ENCODE measurements around the gene LRSAM1. TPM values are rescaled to one million over a fixed set of nuclear protein-coding genes. Genes with fewer than 3 reads are reported as not detected.

Gene LRSAM1
- total RNA-seq, 4 donors from 2014 or later = 15.5 to 26.5 (median 20.2) TPM

DNA sequence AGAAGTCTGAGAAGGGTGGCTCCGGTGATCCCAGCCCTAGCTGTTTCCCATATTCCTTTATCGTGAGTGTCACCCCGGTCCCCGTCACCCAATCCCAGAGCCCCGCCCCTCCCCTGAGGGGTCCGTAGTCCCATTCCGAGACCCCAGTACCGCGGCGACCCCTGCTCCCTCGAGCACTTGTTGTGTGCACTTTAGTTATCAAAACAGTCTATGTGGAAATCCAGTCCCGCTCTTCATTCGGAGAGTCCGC lies 223 bp downstream of the LRSAM1 start:
- no peak for ATAC-seq
- H3K36me3 ChIP-seq = peaks cover 0 to 66% of the 10 kb centered on the region in 2 donors
- H3K9me3 ChIP-seq = no peaks in the 10 kb centered on the region
- no peak for TF ChIP-seq EP300 (IDR thresholded peaks at IDR 0.05)
- TF ChIP-seq, protein P1, sequence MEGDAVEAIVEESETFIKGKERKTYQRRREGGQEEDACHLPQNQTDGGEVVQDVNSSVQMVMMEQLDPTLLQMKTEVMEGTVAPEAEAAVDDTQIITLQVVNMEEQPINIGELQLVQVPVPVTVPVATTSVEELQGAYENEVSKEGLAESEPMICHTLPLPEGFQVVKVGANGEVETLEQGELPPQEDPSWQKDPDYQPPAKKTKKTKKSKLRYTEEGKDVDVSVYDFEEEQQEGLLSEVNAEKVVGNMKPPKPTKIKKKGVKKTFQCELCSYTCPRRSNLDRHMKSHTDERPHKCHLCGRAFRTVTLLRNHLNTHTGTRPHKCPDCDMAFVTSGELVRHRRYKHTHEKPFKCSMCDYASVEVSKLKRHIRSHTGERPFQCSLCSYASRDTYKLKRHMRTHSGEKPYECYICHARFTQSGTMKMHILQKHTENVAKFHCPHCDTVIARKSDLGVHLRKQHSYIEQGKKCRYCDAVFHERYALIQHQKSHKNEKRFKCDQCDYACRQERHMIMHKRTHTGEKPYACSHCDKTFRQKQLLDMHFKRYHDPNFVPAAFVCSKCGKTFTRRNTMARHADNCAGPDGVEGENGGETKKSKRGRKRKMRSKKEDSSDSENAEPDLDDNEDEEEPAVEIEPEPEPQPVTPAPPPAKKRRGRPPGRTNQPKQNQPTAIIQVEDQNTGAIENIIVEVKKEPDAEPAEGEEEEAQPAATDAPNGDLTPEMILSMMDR (IDR thresholded peaks at IDR 0.05) = no peak
- TF ChIP-seq POLR2AphosphoS5 (IDR thresholded peaks at IDR 0.05) = no peak
- TF ChIP-seq POLR2A (IDR thresholded peaks at IDR 0.05) = no peak
- H3K27me3 ChIP-seq = no peaks in the 10 kb centered on the region
- 0% methylated on average over 3 to 14 of the region's 14 CpGs for WGBS, 2 donors (ENCODE audit: low coverage in 1 of 2)
- peak overlapping the region; percentile 61 to 87 for H3K4me3 ChIP-seq
- peak overlapping the region; percentile 77 to 98 (median 92) for H3K27ac ChIP-seq
- H3K4me1 ChIP-seq = peaks cover 3 to 44% (median 20%) of the 10 kb centered on the region in 3 donors

DNA sequence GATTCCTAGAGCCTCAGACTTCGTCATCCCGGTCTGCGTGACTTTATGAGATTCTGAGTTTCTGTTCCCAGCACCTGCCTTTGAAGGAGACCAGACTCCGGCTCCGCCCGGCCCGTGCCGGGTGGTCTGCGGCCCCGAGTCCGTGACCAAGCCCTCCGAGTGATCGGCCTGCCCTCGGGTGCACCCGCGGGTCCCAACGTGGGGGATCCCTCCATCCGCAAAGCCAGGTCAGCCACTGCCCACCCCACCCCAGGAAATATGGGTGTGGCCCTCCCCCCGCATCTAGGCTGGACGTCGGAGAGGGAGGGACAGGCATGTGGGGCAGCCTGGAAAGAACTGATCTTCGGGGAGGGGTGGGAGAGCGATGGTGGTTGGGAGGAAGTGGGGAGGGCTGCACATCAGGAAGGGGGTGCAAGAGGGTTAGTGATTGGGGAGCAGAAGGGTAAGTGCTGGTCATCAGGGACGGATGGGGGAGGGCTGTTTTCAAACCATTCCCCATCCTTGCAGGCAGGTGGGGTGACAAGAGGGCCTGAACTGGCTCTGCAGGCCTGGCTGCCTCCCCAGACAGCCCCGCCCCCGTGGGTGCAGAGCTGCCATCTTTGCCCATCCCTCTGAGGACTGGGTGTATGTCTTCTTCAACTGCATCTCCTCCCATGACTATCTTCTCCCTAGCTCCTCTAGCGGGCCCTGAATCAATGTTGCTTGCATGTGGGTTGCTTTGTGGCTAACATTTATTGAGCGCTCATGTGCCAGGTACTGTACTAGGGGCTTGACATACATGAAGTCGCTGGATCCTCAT lies 747 bp downstream of the LRSAM1 start:
- peak overlapping the region; percentile 77 to 98 (median 92) for H3K27ac ChIP-seq
- 0 to 13% methylated on average over 3 to 4 of the region's 29 CpGs for WGBS, 2 donors (ENCODE audit: low coverage in 1 of 2)
- ATAC-seq = peak; percentile 32
- H3K4me1 ChIP-seq = peaks cover 3 to 44% (median 20%) of the 10 kb centered on the region in 3 donors
- H3K4me3 ChIP-seq = peak overlapping the region; percentile 61 to 87
- H3K36me3 ChIP-seq = peaks cover 0 to 66% of the 10 kb centered on the region in 2 donors
- H3K27me3 ChIP-seq = no peaks in the 10 kb centered on the region
- no peaks in the 10 kb centered on the region for H3K9me3 ChIP-seq
- TF ChIP-seq EP300 (IDR thresholded peaks at IDR 0.05) (no peak), POLR2AphosphoS5 (IDR thresholded peaks at IDR 0.05) (no peak)

DNA sequence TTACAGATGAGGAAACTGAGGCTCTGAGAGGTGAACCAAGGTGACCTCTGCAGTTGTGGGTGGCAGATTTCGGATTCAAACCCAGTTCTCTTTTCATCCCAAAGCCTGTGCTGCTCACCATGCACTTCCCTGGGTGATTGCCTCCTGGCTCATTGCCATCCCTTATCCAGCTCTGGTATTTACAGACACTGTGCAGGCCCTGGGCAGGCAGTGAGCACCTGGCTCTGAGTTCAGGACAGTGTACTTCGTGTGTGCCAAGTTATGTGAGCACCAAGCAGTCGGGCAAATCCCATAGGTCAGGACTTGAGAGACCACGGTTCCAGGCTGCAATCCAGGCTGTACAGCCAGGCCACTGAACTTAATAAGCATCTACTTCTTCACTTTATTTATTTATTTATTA lies 1.4 kb downstream of the LRSAM1 start:
- Histone ChIP-seq H3K27ac (peak overlapping the region in 3 of 4 donors; percentile 90 to 98 (median 93)), H3K4me3 (peak overlapping the region in 1 of 2 donors; percentile 87)

DNA sequence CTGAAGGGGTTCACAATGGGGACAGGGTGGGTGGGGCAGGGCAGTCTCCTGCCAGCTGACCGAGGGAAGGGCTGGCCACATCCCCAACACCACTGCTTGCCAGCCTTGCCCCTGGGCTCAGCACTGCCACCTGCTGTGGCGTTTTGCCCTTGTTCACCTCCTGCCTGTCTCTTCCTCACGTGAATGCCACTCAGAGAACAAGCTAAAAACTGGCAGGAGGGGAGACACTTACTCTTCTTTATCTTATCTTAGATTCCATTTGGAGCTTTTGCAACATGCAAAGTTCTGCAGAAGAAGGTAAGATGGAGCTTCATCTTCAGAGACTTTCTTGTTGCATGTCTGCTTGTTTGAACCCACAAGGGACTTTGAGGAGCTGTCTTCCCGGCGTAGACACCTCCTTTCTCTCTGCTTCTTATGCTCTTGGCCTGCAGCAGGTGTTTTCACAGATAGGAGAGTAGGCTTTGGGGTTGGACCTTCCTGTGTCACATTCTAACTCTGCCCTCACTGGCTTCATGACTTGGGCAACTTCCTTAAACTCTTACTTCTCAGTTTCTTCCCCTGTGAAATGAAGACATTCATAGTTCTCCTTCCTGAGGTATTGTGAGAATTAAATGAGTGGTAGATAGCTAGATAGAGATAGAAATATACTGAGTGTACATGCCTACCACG lies 4.1 kb downstream of the LRSAM1 start:
- H3K36me3 ChIP-seq = peaks cover 0 to 71% of the 10 kb centered on the region in 2 donors
- no peak for ATAC-seq

More for the DNA sequence above, 1.4 kb downstream of the LRSAM1 start:
- Histone ChIP-seq H3K4me1 (peaks cover 3 to 44% (median 20%) of the 10 kb centered on the region in 3 donors), H3K36me3 (peaks cover 0 to 66% of the 10 kb centered on the region in 2 donors), H3K9me3 (no peaks in the 10 kb centered on the region), H3K27me3 (no peaks in the 10 kb centered on the region)
- WGBS, 2 donors (ENCODE audit: low coverage in 1 of 2) = 33 to 50% methylated on average over 2 of the region's 4 CpGs
- peak; percentile 71 for TF ChIP-seq POLR2AphosphoS5 (IDR thresholded peaks at IDR 0.05)
- TF ChIP-seq, protein P1 (IDR thresholded peaks at IDR 0.05) = no peak
- ATAC-seq = no peak

DNA sequence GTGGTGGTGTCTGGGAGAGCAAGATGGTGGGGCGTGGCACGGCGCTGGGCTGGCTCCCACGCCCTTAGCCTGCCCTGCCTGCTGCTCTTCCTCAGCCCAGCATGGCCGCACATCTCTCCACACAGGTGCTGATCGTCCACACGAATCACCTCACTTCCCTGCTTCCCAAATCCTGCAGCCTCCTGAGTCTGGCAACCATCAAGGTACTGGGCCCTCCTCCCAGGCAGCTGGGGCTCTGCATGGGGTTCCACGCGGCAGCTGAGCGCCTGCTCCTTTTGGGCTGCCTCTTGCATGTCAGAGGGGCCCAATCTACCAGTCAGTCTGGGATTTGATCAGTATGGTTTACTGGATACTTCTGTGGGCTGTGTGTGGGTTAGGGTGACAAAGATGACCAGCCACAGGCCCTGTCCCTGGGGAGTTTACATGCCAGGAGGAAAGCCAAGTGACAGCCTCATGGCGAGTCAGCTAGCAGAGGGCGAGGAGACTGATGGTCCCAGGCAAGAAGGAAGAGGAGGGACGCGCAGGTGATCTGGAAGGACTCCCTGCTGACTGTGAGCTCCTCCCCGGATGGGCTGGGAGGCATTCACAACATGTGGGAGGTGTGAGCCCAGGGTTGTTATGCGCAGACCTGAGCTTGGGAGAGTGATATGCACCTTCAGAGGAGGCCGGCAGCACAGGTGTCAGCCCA lies 6.0 kb downstream of the LRSAM1 start:
- ATAC-seq = no peak
- TF ChIP-seq POLR2A (IDR thresholded peaks at IDR 0.05) (no peak), POLR2AphosphoS5 (IDR thresholded peaks at IDR 0.05) (no peak), EP300 (IDR thresholded peaks at IDR 0.05) (no peak)
- TF ChIP-seq, protein P1 (IDR thresholded peaks at IDR 0.05) = no peak
- 70 to 86% methylated on average over 1 to 5 of the region's 17 CpGs for WGBS, 2 donors (ENCODE audit: low coverage in 1 of 2)
- peaks cover 0 to 90% of the 10 kb centered on the region in 2 donors for H3K36me3 ChIP-seq
- no peaks in the 10 kb centered on the region for H3K27me3 ChIP-seq
- H3K27ac ChIP-seq = no peak overlapping the region
- peaks cover 0 to 15% (median 3%) of the 10 kb centered on the region in 3 donors for H3K4me1 ChIP-seq
- no peak overlapping the region for H3K4me3 ChIP-seq
- no peaks in the 10 kb centered on the region for H3K9me3 ChIP-seq

More for the DNA sequence above, 4.1 kb downstream of the LRSAM1 start:
- H3K27me3 ChIP-seq = no peaks in the 10 kb centered on the region
- 63 to 80% methylated on average over 3 to 4 of the region's 6 CpGs for WGBS, 2 donors (ENCODE audit: low coverage in 1 of 2)
- H3K27ac ChIP-seq = no peak overlapping the region
- H3K4me3 ChIP-seq = no peak overlapping the region
- H3K4me1 ChIP-seq = peaks cover 0 to 25% (median 5%) of the 10 kb centered on the region in 3 donors
- TF ChIP-seq, protein P1 (IDR thresholded peaks at IDR 0.05) = peak in 1 of 4 experiments; percentile 29
- TF ChIP-seq POLR2AphosphoS5 (IDR thresholded peaks at IDR 0.05) = no peak
- no peaks in the 10 kb centered on the region for H3K9me3 ChIP-seq

Measured in gastroesophageal sphincter (tissue), 4 donors.